Left lobe of liver (tissue), 2 donors: ENCODE data around the gene PGAP6. TPM values are rescaled to one million over a fixed set of nuclear protein-coding genes. Genes with fewer than 3 reads are reported as not detected.
"Not testable (repeated sequence)": the region's sequence is repeated elsewhere in the genome, so short reads cannot be mapped to it uniquely, and the experiment has no call there.

Experiments used
- ATAC-seq: fragments of 200-7000 bp; cut with Tn5 transposase; one replicate; pipeline ENCODE4 v1.9.1; 2020; ENCODE audit warnings: mild to moderate bottlenecking, moderate library complexity
- DNase-seq: peaks from one replicate; pipeline ENCODE4 v3.0.0-alpha.2; 2020; ENCODE audit warnings: low spot score
- total RNA-seq: library from RNA; stranded (reverse); gene quantifications from one replicate; pipeline ENCODE4 v1.2.1, GENCODE V29; 2021
- donor health status: DM: no; HTN: no; CAD: no; lungs with moderate emphysema.
- donor health status: DM: no; HTN: yes; CAD: no.

PGAP6 gene
- total RNA-seq, 1 donor from 2014 or later = 32.6 TPM

DNA sequence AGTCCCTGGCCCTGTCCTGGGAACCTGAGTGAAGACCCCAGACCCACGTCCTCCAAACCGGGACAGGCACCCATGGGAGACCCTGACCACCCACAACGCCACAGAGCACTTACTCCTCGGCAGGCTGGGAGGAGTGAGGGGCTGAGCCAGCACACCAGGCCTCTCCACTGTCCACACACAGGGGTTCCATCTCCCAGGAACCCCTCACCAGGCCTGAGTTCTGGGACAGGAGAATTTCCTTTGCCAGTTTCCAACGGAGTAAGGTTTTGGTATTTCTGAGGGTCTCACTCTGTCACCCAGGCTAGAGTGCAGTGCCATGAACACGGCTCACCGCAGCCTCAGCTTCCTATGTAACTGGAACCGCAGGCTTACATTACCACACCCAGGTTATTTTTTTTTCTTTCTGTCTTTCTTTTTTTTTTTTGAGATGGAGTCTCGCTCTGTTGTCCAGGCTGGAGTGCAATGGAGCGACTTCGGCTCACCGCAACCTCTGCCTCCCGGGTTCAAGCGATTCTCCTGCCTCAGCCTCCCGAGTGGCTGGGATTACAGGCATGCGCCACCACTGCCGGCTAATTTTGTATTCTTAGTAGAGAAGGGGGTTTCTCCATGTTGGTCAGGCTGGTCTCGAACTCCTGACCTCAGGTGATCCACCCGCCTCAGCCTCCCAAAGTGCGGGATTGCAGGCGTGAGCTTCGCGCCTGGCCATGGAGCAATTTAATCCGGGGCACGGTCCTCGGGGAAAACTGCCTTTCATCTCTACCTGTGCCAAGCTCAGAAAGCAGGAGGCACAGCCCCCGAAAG lies 1.6 kb downstream of the PGAP6 start:
- ATAC-seq (no peak), DNase-seq (no peak)

DNA sequence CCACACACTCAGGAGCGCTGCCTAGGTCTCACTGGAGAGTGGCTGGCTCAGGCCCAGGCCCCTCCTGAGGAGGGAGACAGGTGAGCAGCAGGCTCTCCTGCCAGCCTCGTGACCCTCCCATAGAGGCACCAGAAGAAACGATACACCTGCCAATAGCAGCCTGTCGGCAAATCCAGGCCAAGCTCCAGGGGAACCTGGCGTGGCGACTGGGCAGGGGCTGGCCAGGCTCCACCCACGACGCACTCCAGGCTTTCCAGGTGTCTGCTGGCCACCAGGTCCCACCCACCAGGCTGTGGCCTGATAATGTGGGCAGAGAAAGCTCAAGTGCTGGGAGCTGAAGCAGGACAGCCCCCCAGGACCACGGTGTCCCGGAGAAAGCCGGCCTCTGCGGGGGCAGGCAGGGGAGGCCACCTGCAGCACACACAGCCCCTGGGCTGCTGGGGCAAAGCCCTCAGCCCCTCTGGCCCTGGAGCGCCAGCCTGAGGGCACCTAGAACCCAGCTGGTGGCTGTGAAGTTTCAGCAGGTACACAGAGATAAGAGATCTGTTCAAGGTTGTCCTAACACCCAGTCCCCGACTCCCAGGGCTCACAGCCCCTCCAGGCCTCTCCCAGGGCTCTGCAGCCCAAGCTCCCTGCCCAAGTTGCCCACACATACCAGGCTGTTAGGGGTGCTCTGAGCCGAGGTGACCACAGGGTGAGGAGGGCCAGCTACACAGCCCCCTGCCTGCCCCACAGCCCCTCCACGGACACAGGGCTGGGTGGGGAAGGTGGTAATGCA lies 2.4 kb downstream of the PGAP6 start:
- ATAC-seq (no peak), DNase-seq (peak; percentile 48)

- ATAC-seq = no peak
- no peak for DNase-seq
These were observed 3.0 kb downstream of the PGAP6 start for GRCh38 chr16:378821-379182.

GRCh38 chr16:378113-378820 lies 3.5 kb downstream of the PGAP6 start:
- not testable (repeated sequence) for DNase-seq, ATAC-seq

DNA sequence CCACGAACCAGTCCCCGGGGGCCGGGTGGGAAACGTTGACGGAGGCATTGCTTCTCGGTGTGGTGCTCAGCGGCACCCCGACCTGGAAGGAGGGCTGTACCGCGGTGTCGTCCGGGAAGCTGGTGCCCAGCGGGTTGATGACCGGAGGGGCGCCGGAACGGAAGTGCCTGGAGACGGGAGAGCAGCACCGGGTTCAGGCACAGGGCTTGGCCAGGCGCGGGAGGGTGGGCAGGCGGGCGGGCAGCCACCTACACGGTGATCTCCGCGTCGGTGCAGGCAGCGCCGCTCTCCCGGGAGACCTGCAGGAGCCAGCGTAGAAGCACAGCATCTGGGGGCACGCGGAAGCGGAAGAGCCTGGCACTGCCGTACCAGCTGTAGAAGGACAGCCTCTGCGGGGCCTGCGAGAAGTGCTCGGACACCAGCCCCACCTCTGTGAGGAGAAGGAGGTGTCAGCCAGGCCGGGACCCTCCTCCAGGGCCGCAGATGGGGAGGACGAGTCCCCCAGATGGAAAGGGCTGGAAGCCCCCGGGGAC lies 4.3 kb downstream of the PGAP6 start:
- DNase-seq (no peak), ATAC-seq (no peak)

GRCh38 chr16:376817-377418 lies 4.9 kb downstream of the PGAP6 start:
- ATAC-seq (no peak), DNase-seq (no peak)

DNA sequence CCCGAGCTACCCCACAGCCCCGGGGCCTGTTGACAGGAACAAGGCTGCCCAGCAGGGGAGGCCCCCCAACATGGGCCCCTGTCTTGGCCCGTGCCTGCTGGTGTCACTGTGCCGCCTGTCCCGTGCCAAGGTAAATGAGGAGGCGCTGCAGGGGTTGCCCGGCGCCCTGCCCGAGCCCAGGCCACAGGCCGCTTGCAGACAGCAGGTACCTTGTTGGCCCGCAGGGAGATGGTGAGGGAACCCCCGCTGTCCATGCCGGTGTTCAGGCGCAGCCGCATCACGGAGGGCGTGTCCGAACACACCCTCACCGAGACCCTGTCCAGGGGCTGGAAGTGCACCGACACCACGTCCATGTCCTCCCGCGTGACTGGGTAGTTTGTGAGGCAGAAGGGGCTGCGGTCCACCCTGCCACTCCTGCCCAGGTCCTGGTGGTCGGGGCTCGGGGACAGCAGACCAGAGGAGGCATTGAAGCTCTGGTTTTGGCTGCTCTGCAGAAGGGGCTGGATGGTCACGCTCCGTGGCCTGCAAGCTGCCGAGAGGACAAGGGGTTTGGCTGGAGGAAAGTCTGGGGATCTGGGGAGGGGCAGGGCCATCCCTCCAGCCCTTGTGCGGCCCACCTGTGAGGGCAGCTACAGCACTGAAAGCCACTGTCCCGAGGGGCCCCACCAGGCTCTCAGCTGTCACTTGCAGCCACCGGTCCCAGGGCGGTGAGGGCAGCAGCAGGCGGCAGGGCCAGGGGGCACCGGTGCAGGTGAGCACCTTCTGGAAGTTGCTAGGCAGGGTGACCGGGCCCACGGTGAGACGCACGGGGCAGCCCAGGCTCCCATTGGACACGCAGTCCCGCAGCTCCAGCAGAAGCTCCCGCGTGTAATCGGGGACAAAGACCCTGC lies 5.6 kb downstream of the PGAP6 start:
- DNase-seq = no peak
- ATAC-seq = no peak

DNA sequence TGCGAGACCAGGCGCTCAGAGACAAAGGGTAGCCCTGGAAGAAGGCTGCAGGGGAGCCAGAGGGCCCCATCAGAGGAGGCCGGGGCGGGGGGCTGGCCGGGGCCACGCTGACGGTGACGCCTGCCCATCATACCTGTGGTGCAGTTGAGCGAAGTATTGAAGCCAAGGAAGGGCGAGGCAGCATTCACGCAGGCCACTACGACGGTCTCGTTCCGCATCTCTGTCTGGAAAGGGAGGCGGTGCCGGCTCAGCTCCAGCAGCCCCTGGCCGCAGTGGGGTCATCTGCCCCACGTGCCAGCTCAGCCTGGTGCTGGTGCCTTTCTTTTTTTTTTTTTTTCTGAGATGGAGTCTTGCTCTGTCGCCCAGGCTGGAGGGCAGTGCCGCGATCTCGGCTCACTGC lies 6.6 kb downstream of the PGAP6 start:
- ATAC-seq (no peak), DNase-seq (no peak)

GRCh38 chr16:374616-374926 lies 7.2 kb downstream of the PGAP6 start:
- ATAC-seq (no peak), DNase-seq (no peak)

- DNase-seq = no peak
- no peak for ATAC-seq
These were observed 7.7 kb downstream of the PGAP6 start for GRCh38 chr16:373848-374615.

GRCh38 chr16:373020-373598 lies 8.7 kb downstream of the PGAP6 start:
- ATAC-seq = no peak
- no peak for DNase-seq

DNA sequence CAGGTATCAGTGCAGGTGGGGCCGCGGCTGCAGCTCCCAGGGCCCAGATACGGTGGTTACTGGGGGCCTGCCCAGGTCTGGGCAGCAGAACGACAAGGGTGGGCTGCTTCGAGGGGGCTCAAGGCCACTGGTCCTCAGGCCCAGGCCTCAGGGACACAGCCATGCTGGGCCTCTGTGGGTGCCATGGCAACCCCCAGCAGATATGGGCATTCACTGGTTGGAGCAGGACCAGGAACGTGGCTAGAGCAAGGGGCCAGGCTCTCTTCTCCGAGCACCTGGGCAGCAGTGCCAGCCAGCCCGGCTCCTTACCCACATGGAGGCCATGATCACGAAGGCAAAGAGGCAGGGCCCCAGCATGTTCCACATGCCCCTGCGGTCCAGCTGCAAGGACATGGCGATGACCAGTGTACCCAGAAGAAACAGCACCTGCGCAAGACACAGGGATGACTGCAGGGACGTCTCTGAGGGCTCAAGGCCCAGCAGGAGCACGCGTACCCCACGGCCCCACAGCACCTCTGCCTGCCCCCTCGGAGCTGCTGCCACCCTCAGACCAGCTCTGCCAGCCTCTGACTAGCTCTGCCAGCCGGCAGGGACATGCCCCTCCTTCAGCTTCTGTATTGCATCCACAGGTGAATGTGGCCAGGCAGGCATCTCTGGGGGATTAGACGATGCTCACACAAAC lies 9.3 kb downstream of the PGAP6 start:
- no peak for ATAC-seq
- no peak for DNase-seq

DNA sequence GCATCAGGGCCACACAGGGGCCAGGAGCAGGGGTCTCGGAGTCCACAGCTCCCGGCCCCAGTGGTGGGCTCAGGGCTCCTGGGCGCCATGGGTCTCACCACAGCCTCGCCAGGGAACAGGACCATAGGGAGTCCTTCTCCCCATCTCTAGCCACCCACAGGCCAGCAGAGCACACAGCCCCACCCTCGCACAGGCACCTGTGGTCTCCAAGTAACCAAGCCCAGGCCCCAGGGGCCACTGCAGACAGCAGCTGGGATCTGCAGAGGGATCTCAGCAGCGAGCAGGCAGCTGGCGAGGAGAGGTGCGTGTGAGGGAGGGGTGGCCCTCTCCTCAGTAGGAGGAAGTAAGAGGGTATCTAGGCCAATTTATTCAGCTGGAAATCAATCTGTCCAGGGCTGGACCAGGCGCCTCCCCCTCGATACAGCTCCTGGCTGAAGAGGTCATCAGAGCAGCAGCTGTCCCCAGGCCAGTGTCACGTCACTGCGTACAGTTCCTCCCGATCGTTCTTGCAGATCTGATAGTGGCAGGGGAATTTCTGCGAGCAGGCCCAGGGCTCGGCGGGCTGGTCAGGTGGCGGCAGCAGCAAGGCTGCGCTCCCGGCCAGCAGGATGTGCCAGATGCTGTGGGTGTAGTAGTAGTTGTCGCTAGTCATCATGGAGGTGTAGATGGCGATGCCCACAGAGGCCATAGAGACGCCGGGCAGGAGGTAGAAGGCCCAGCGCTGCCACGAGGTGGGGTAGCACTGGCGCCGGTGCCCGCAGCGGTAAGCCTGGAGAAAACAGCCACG lies 10.1 kb downstream of the PGAP6 start:
- ATAC-seq (no peak), DNase-seq (no peak)

- ATAC-seq (no peak), DNase-seq (peak; percentile 49)
These were observed 10.7 kb downstream of the PGAP6 start for GRCh38 chr16:370979-371514.

- peak; percentile 95 for DNase-seq
- peak; percentile 95 for ATAC-seq
These were observed 11.3 kb downstream of the PGAP6 start, which contains the start of gene MRPL28 for GRCh38 chr16:370443-370842. Gene MRPL28 (minus strand): TSS chr16:370538. CDS start chr16:370218, 320 bp downstream.

- ATAC-seq (peak; percentile 7), DNase-seq (peak; percentile 44)
These were observed 11.8 kb downstream of the PGAP6 start for GRCh38 chr16:369866-370436.
